ENCODE results near the gene PSG6. TPM values are rescaled to one million over a fixed set of nuclear protein-coding genes. Genes with fewer than 3 reads are reported as not detected.
"Not testable (repeated sequence)": the region's sequence is repeated elsewhere in the genome, so short reads cannot be mapped to it uniquely, and the experiment has no call there.

The PSG6 gene
- total RNA-seq, 8 experiments from 2014 or later: 0.29 to 1.00 (median 0.58) TPM; not detected in 4

DNA sequence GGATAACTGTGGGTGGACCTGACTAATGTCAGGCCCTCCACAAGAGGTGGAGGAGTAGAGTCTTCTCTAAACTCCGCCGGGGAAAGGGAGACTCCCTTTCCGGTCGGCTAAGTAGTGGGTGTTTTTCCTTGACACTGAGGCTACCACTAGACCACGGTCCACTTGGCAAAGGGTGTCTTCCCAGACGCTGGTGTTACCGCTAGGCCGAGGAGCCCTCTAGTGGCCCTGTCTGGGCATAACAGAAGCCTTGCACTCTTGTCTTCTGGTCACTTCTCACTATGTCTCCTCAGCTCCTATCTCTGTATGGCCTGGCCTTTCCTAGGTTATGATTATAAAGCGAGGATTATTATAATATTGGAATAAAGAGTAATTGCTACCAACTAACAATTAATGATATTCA, 5.4 kb upstream of the PSG6 start:
- 0 to 80% (median 10%) methylated on average over 1 to 8 of the region's 9 CpGs; no CpG with 5 or more reads in 4 of the 10 experiments for WGBS, 10 experiments
- H3K4me3 ChIP-seq; H3K4me1 ChIP-seq (replicated peaks in 1 of 2); in situ Hi-C loops (cut with MboI; ENCODE audit: low pct_unique_long_range_greater_than_20kb in 2 of 9, low sequenced_read_pairs in 9 of 9, unreplicated experiment in 9 of 9); ATAC-seq (replicated peaks in 6 of 8); H3K27ac ChIP-seq: not testable (repeated sequence)

DNA sequence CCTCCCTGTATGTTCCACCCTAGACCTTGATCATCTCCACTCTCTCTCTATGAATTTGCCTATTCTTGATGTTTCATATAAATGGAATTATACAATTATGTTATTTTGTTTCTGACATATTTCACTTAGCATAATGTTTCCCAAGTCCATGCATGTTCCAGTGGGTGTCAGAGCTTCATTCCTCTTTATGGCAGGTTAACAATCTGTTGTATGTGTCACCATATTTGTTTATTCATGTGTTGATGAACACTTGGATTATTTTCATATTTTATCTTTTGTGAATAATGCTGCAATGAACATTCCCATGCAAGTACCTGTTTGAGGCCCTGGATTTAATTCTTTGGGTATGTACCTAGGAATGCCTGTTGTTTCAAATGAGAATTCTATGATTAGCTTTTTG, 3.3 kb upstream of the PSG6 start:
- H3K27ac ChIP-seq; H3K4me1 ChIP-seq (replicated peaks in 1 of 2); in situ Hi-C loops (cut with MboI; ENCODE audit: low pct_unique_long_range_greater_than_20kb in 2 of 9, low sequenced_read_pairs in 9 of 9, unreplicated experiment in 9 of 9); ATAC-seq (replicated peaks in 6 of 8); H3K4me3 ChIP-seq: not testable (repeated sequence)

DNA sequence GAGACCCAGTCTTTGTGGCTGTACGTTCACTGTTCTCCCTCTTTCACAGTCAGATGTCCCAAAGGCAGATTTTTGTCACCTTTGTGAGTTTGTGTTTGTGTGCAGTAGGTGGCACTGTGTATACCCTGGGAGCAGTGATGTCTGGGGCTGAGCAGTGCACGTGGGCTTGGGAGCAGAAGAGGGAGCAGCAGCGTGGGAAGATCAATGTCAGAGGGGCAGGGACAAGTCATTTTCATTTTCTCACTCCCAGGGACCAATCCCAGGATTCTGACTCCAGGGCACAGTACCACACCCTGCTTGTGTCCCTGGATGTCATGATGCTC, 2.0 kb upstream of the PSG6 start:
- no peaks in the 10 kb centered on the region for H3K4me1 ChIP-seq (replicated peaks in 1 of 2)
- 0% methylated on average over 1 of the region's 3 CpGs; no CpG with 5 or more reads in 8 of the 10 experiments for WGBS, 10 experiments
- H3K4me3 ChIP-seq: no peak overlapping the region
- in situ Hi-C loops (cut with MboI; ENCODE audit: low pct_unique_long_range_greater_than_20kb in 2 of 9, low sequenced_read_pairs in 9 of 9, unreplicated experiment in 9 of 9): no loop called here
- no peak for ATAC-seq (replicated peaks in 6 of 8)
- no peak overlapping the region for H3K27ac ChIP-seq

DNA sequence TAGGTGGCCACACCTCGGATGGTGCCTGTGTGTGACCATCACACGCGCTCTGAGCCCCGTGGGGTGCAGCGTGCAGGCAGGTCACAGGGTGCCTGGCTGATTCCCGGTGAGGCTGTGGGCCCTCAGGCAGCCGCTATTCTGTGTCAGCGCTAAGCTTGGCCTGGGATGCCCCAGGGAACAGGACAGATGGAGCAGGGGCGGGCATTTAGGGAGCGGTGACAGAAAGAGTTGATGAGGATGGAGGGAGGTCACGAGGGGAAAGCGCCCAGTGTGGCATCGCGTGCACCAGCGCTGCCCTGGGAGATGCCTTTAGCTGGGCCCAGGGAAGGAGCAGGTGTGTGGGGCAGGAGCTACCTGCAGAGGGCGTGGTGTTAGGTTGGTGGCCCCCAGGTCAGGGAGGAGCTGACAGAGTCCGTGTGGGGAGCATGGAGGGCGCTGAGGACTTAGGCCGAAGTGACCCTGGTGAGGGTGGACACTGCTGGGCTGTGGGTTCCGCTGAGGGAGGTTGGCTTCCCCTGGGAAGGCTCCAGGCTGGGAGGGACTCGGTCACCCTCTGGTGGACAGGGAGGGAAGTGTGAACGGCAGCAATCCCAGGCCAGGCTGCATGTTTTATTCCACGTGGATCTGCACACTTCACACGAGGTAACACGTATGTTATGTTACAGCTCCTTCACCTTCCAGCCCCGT, 1.5 kb upstream of the PSG6 start:
- ATAC-seq (replicated peaks in 6 of 8); H3K4me3 ChIP-seq; in situ Hi-C loops (cut with MboI; ENCODE audit: low pct_unique_long_range_greater_than_20kb in 2 of 9, low sequenced_read_pairs in 9 of 9, unreplicated experiment in 9 of 9); H3K4me1 ChIP-seq (replicated peaks in 1 of 2); H3K27ac ChIP-seq: not testable (repeated sequence)
- WGBS, 10 experiments: 0 to 80% (median 55%) methylated on average over 1 to 4 of the region's 26 CpGs; no CpG with 5 or more reads in 3 of the 10 experiments

DNA sequence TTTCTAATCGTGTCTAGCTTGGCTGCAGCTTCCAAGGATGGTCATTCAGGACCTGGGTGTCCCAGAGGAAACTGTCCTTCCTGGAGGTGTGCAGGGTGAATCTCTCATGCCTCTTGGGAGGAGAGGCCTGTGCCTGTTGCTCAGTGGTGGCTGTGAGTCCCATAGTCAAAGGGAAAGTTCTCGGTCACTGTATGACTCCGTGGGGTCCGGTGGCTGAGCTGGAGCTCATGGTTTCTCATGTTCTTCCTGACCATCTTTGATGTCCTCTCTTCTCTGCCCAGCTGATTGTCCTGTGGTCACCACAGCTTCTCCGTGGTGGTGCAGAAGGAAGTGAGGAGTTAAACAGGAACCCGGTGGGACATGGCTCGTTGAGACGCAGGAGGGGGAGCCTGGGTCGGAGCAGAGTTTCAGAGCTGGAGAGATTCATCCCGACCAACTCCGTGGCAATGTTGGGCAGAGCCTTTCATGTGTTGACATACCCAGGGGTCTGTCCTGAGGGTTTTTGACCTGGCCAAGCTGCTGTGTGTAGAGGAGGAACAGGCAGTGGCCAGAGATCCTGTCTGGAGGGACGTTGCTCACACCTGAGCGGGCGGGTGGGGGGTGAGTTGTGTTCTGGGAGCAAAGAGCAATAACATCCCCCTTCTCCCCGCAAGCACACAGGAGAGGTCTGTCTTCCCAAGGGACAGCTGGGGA, 829 bp upstream of the PSG6 start:
- in situ Hi-C loops (cut with MboI; ENCODE audit: low pct_unique_long_range_greater_than_20kb in 2 of 9, low sequenced_read_pairs in 9 of 9, unreplicated experiment in 9 of 9); ATAC-seq (replicated peaks in 6 of 8); H3K4me3 ChIP-seq; H3K4me1 ChIP-seq (replicated peaks in 1 of 2); H3K27ac ChIP-seq: not testable (repeated sequence)
- WGBS, 10 experiments: 27 to 100% (median 85%) methylated on average over 1 to 3 of the region's 15 CpGs; no CpG with 5 or more reads in 2 of the 10 experiments

DNA sequence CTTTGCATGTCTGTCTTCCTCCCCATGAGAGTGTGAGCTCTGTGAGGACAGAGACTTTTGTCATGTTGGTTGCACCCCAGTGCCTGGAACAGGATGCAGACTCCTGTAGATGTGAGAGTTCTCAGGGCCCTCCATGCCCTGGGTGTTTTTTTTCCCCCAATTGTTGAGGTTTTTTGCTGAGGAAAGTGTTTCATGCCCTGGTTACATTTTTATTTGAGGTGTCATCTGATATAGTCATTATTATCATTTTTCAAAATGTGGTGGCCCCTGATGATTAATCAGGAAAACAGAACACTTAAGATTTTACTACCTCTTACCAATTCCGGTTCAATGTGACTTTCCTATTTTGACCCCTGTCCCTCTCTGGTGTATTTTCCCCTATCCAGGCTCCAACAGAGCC, 763 bp downstream of the PSG6 start:
- in situ Hi-C loops (cut with MboI; ENCODE audit: low pct_unique_long_range_greater_than_20kb in 2 of 9, low sequenced_read_pairs in 9 of 9, unreplicated experiment in 9 of 9); H3K27ac ChIP-seq; ATAC-seq (replicated peaks in 6 of 8); H3K4me1 ChIP-seq (replicated peaks in 1 of 2); H3K4me3 ChIP-seq: not testable (repeated sequence)
- 20 to 100% (median 52%) methylated on average over 1 of the region's 1 CpG; no CpG with 5 or more reads in 2 of the 10 experiments for WGBS, 10 experiments

DNA sequence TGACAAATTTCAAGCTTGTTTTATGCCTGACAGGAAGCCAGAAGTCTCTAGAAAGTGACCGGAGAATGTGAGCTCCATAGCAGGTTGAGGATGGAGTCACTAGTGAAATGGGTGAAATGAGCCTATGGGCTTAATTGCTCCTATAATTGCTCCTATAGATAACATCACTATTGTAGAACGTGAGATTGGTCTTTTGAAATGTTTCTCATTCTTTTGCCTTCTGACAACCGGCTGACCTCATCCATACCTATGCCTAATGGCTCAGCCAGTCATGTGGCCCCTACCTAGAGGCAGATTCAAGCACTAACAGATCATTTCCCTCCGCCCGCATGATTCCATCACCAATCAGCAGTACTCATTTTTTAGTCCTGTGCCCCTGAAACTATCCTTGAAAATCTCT, 4.2 kb downstream of the PSG6 start:
- H3K4me3 ChIP-seq; H3K27ac ChIP-seq; ATAC-seq (replicated peaks in 6 of 8); H3K4me1 ChIP-seq (replicated peaks in 1 of 2); in situ Hi-C loops (cut with MboI; ENCODE audit: low pct_unique_long_range_greater_than_20kb in 2 of 9, low sequenced_read_pairs in 9 of 9, unreplicated experiment in 9 of 9): not testable (repeated sequence)
- WGBS, 10 experiments: 17 to 100% (median 55%) methylated on average over 1 to 5 of the region's 5 CpGs; no CpG with 5 or more reads in 2 of the 10 experiments

DNA sequence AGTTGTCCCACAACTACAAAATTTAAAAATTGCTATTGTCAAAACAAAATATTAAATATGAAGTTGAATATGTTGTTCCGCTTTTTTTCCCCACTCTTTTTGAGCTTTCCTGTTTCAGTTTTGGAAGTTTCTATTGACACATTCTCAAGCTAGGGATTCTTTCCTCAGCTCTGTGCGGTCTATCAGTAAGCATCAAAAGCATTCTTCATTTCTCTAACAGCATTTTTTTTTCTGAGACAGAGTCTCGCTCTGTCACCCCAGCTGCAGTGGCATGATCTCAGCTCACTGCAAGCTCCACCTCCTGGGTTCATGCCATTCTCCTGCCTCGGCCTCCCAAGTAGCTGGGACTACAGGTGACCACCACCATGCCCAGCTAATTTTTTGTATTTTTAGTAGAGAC, 4.8 kb downstream of the PSG6 start:
- in situ Hi-C loops (cut with MboI; ENCODE audit: low pct_unique_long_range_greater_than_20kb in 2 of 9, low sequenced_read_pairs in 9 of 9, unreplicated experiment in 9 of 9); H3K4me1 ChIP-seq (replicated peaks in 1 of 2); H3K4me3 ChIP-seq; H3K27ac ChIP-seq; ATAC-seq (replicated peaks in 6 of 8): not testable (repeated sequence)
- 27 to 100% (median 72%) methylated on average over 1 to 4 of the region's 4 CpGs; no CpG with 5 or more reads in 2 of the 10 experiments for WGBS, 10 experiments

DNA sequence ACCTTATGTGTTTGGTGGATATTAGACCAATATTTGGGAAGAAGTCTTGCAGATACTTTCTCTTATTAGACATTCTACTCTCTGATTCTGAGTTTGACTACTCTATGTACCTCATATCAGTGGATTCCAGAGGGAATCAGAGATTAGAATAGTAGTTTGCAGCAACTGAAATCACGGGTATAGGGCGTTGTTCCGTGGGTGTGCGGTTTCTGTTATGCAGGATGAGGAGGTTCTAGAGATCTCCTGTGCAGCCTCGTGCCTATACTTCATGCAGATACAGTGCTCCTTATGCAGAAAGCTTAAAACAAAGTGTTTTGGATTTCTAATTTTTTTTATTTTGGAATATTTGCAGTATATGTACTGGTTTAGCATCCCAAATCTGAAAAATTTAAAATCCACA, 6.0 kb downstream of the PSG6 start:
- in situ Hi-C loops (cut with MboI; ENCODE audit: low pct_unique_long_range_greater_than_20kb in 2 of 9, low sequenced_read_pairs in 9 of 9, unreplicated experiment in 9 of 9); H3K4me1 ChIP-seq (replicated peaks in 1 of 2); H3K4me3 ChIP-seq; H3K27ac ChIP-seq; ATAC-seq (replicated peaks in 6 of 8): not testable (repeated sequence)
- WGBS, 10 experiments: 0 to 80% (median 46%) methylated on average over 1 to 3 of the region's 5 CpGs; no CpG with 5 or more reads in 6 of the 10 experiments

DNA sequence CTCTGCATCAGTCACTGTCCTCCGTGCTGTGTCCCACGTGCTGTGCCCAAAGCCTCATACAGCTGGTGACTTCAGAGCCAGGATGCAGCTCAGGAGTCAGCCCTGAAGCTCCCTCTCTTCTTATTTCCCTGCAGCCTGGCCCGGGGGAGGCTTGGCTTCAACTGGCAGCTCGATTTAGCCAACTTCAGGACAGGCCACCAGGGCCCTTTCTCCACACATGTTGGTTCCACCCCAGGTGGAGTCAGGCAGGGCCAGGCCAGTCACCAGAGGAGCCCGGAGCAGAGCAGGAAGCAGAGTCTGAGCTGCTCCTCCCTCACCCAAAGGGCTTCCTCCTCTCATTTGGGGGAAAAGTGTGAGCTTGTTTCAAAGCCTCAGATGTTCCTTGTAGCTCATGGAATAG, 11.5 kb downstream of the PSG6 start:
- H3K4me3 ChIP-seq; H3K27ac ChIP-seq; ATAC-seq (replicated peaks in 6 of 8); H3K4me1 ChIP-seq (replicated peaks in 1 of 2); in situ Hi-C loops (cut with MboI; ENCODE audit: low pct_unique_long_range_greater_than_20kb in 2 of 9, low sequenced_read_pairs in 9 of 9, unreplicated experiment in 9 of 9): not testable (repeated sequence)
- WGBS, 10 experiments: 0 to 82% (median 40%) methylated on average over 1 to 4 of the region's 5 CpGs; no CpG with 5 or more reads in 2 of the 10 experiments

DNA sequence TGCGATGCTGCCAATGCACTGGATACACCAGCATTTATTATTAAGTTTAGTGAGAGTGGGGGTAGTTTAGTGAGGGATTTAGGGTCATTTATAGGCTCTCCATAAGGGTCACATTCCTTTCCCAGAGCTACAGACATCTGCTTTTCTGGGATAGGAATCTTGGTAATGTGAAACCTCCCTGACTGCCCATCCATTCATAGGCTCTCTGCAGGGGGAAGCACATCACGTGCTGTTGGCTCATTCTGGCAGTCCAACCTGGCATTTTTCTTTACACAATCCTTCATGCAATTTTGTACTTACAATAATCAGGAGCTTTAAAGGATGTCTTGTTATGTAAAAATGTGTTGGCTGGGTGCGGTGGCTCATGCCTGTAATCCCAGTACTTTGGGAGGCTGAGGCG, 17.1 kb downstream of the PSG6 start:
- H3K4me3 ChIP-seq; in situ Hi-C loops (cut with MboI; ENCODE audit: low pct_unique_long_range_greater_than_20kb in 2 of 9, low sequenced_read_pairs in 9 of 9, unreplicated experiment in 9 of 9); H3K4me1 ChIP-seq (replicated peaks in 1 of 2); H3K27ac ChIP-seq; ATAC-seq (replicated peaks in 6 of 8): not testable (repeated sequence)
- WGBS, 10 experiments: 0 to 100% (median 33%) methylated on average over 1 to 4 of the region's 4 CpGs; no CpG with 5 or more reads in 4 of the 10 experiments

DNA sequence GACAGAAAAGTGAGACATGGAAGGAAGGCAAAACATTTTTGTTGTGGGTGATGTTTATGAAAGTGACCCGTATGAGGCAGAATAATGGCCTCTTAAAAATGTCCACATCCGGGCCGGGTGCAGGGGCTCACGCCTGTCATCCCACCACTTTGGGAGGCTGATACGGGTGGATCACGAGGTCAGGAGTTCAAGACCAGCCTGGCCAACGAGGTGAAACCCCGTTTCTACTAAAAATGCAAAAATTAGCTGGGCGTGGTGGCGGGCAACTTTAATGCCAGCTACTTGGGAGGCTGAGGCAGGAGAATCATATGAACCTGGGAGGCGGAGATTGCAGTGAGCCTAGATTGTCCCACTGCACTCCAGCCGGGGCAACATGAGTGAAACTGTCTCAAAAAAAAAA, 18.0 kb downstream of the PSG6 start:
- H3K4me1 ChIP-seq (replicated peaks in 1 of 2); H3K27ac ChIP-seq; ATAC-seq (replicated peaks in 6 of 8); in situ Hi-C loops (cut with MboI; ENCODE audit: low pct_unique_long_range_greater_than_20kb in 2 of 9, low sequenced_read_pairs in 9 of 9, unreplicated experiment in 9 of 9); H3K4me3 ChIP-seq: not testable (repeated sequence)
- WGBS, 10 experiments: 0 to 100% (median 65%) methylated on average over 1 to 9 of the region's 12 CpGs; no CpG with 5 or more reads in 4 of the 10 experiments

DNA sequence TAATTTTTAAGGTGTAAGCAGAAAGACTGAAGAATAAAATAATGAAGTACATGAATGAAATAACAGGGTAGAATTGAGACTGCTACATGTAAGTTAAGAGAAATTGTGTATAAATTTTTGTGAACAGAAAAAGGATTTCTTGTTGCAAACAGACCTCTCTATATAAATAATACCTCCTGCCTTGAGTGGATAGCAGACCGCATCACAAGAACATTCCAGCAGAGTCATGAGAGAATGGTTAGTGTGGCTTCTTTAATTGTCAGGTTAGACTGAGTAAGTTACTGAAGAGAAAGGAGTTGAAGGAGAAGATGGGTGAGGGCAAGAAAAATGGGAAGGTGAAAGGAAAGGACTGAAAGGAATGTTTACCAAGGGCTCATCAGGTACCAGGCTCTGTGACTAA, 18.6 kb downstream of the PSG6 start:
- H3K4me3 ChIP-seq; in situ Hi-C loops (cut with MboI; ENCODE audit: low pct_unique_long_range_greater_than_20kb in 2 of 9, low sequenced_read_pairs in 9 of 9, unreplicated experiment in 9 of 9); H3K27ac ChIP-seq; ATAC-seq (replicated peaks in 6 of 8); H3K4me1 ChIP-seq (replicated peaks in 1 of 2): not testable (repeated sequence)
- WGBS, 10 experiments: 38 to 80% (median 80%) methylated on average over 1 of the region's 1 CpG; no CpG with 5 or more reads in 5 of the 10 experiments

Data from motor neuron (in vitro differentiated cells).